ENCODE results near the gene PDRG1. TPM values are rescaled to one million over a fixed set of nuclear protein-coding genes. Genes with fewer than 3 reads are reported as not detected.
A peak's percentile ranks its signal among the peaks of the same experiment; 100 is the strongest.

PDRG1 gene
- polyA plus RNA-seq, 3 donors, result 3.5 to 4.4 (median 3.7) TPM

GRCh38 chr20:31923388-31924331 is 28.2 kb downstream of the PDRG1 start:
- H3K4me3 Mint-ChIP-seq, result no peak overlapping the region
- Histone ChIP-seq H3K79me2 (ENCODE audit: insufficient read depth, low read length) (no peaks in the 10 kb centered on the region), H2AFZ (ENCODE audit: insufficient read depth, low read depth, low read length, poor library complexity, severe bottlenecking) (no peak overlapping the region), H3K27ac (ENCODE audit: low read depth in 1 of 2, low read length in 2 of 2) (no peak overlapping the region), H3K9me3 (replicated peaks in 1 of 2; ENCODE audit: control insufficient read depth in 1 of 2, insufficient read depth in 1 of 2, low read length in 2 of 2) (no peaks in the 10 kb centered on the region), H3K4me2 (replicated peaks; ENCODE audit: extremely low read depth, low read length, poor library complexity, severe bottlenecking) (no peak overlapping the region), H3K9ac (ENCODE audit: insufficient read depth, low read length, poor library complexity, severe bottlenecking) (no peak overlapping the region), H4K20me1 (ENCODE audit: insufficient read depth, low read length) (no peaks in the 10 kb centered on the region), H3K4me3 (replicated peaks in 1 of 3; ENCODE audit: low read depth in 2 of 3, low read length in 3 of 3) (no peak overlapping the region), H3K36me3 (replicated peaks in 1 of 2; ENCODE audit: control insufficient read depth in 1 of 2, insufficient read depth in 2 of 2, low read length in 2 of 2) (no peaks in the 10 kb centered on the region), H3K4me1 (ENCODE audit: control insufficient read depth in 1 of 2, insufficient read depth in 2 of 2, low read length in 2 of 2) (no peaks in the 10 kb centered on the region), H3K27me3 (ENCODE audit: control insufficient read depth in 2 of 2, insufficient read depth in 2 of 2, low read length in 2 of 2) (no peaks in the 10 kb centered on the region)
- peaks cover 6% of the 10 kb centered on the region for H3K4me1 Mint-ChIP-seq
- TF ChIP-seq CTCF (IDR thresholded peaks at IDR 0.05), result no peak
- WGBS (ENCODE audit: insufficient coverage), result 55% methylated on average over 13 of the region's 13 CpGs
- peaks cover 7 to 12% (median 8%) of the 10 kb centered on the region in 3 donors for H3K27me3 Mint-ChIP-seq (ENCODE audit: low read depth in 3 of 3)
- H3K36me3 Mint-ChIP-seq, result no peaks in the 10 kb centered on the region
- peaks cover 0 to 1% (median 0%) of the 10 kb centered on the region in 7 donors for H3K9me3 Mint-ChIP-seq
- peak in 1 of 3 donors; percentile 7 for DNase-seq
- intact Hi-C loops (cut with micrococcal nuclease), result no loop called here
- no peak overlapping the region for H3K27ac Mint-ChIP-seq

- H3K4me3 ChIP-seq (replicated peaks in 1 of 3; ENCODE audit: low read depth in 2 of 3, low read length in 3 of 3), result no peak overlapping the region
- no peak overlapping the region for H3K27ac ChIP-seq (ENCODE audit: low read depth in 1 of 2, low read length in 2 of 2)
- no peaks in the 10 kb centered on the region for H3K9me3 ChIP-seq (replicated peaks in 1 of 2; ENCODE audit: control insufficient read depth in 1 of 2, insufficient read depth in 1 of 2, low read length in 2 of 2)
- 100% methylated on average over 2 of the region's 4 CpGs for WGBS (ENCODE audit: insufficient coverage)
- H3K27me3 ChIP-seq (ENCODE audit: control insufficient read depth in 2 of 2, insufficient read depth in 2 of 2, low read length in 2 of 2), result no peaks in the 10 kb centered on the region
- no peak overlapping the region for H3K4me2 ChIP-seq (replicated peaks; ENCODE audit: extremely low read depth, low read length, poor library complexity, severe bottlenecking)
- H4K20me1 ChIP-seq (ENCODE audit: insufficient read depth, low read length), result no peaks in the 10 kb centered on the region
- Mint-ChIP-seq H3K27ac (no peak overlapping the region), H3K9me3 (peaks cover 0 to 1% (median 0%) of the 10 kb centered on the region in 7 donors), H3K27me3 (ENCODE audit: low read depth in 3 of 3) (peaks cover 5 to 12% (median 8%) of the 10 kb centered on the region in 3 donors), H3K4me1 (peaks cover 16% of the 10 kb centered on the region), H3K4me3 (no peak overlapping the region), H3K36me3 (no peaks in the 10 kb centered on the region)
- no peak for DNase-seq
- H2AFZ ChIP-seq (ENCODE audit: insufficient read depth, low read depth, low read length, poor library complexity, severe bottlenecking), result no peak overlapping the region
- no peaks in the 10 kb centered on the region for H3K4me1 ChIP-seq (ENCODE audit: control insufficient read depth in 1 of 2, insufficient read depth in 2 of 2, low read length in 2 of 2)
- no peak for TF ChIP-seq CTCF (IDR thresholded peaks at IDR 0.05)
- H3K79me2 ChIP-seq (ENCODE audit: insufficient read depth, low read length), result no peaks in the 10 kb centered on the region
- H3K36me3 ChIP-seq (replicated peaks in 1 of 2; ENCODE audit: control insufficient read depth in 1 of 2, insufficient read depth in 2 of 2, low read length in 2 of 2), result no peaks in the 10 kb centered on the region
- intact Hi-C loops (cut with micrococcal nuclease), result no loop called here
- no peak overlapping the region for H3K9ac ChIP-seq (ENCODE audit: insufficient read depth, low read length, poor library complexity, severe bottlenecking)
Observed at GRCh38 chr20:31922588-31922987, 29.3 kb downstream of the PDRG1 start.
